GM12878 (cell line): ENCODE results near the gene GLT1D1. TPM values are rescaled to one million over a fixed set of nuclear protein-coding genes. Genes with fewer than 3 reads are reported as not detected.

Source experiments
- BCLAF1 ChIP-seq: fragments of 450-650 bp; IDR thresholded peaks from 2 replicates; pipeline ENCODE4 v1.6.1; 2017; ENCODE audit warnings: antibody characterized with exemption, mild to moderate bottlenecking, moderate library complexity
- CHD4 ChIP-seq: fragments of 200-600 bp; sonication (generic); IDR thresholded peaks from 2 replicates; pipeline ENCODE4 v1.6.1; 2016; ENCODE audit warnings: mild to moderate bottlenecking
- E4F1 ChIP-seq: fragments of 450-650 bp; IDR thresholded peaks from 2 replicates; pipeline ENCODE4 v1.6.1; 2018; ENCODE audit warnings: borderline replicate concordance, mild to moderate bottlenecking; ENCODE audit not compliant: partially characterized antibody
- ETV6 ChIP-seq, 2 experiments: fragments of 450-650 bp in 1 of 2; IDR thresholded peaks in 1 of 2; conservative IDR thresholded peaks in 1 of 2; 2 replicates each; pipeline ENCODE4 v1.6.1; 2014; ENCODE audit warnings: antibody characterized with exemption in 1 of 2, borderline replicate concordance in 1 of 2, low read depth in 1 of 2, mild to moderate bottlenecking in 1 of 2, moderate library complexity in 1 of 2
- FOXM1 ChIP-seq: IDR thresholded peaks from 2 replicates; pipeline ENCODE4 v1.6.1; 2012; ENCODE audit warnings: low read depth, mild to moderate bottlenecking, inconsistent platforms, low read length, moderate library complexity
- JUND ChIP-seq: IDR thresholded peaks from 2 replicates; pipeline ENCODE4 v1.6.1; 2012; ENCODE audit warnings: low read depth, mild to moderate bottlenecking, low read length, improper control_type of control experiment, moderate library complexity
- NR2C1 ChIP-seq: fragments of 450-650 bp; IDR thresholded peaks from 2 replicates; pipeline ENCODE4 v1.6.1; 2017; ENCODE audit warnings: antibody characterized with exemption, mild to moderate bottlenecking, moderate library complexity
- NR2F1 ChIP-seq: fragments of 450-650 bp; conservative IDR thresholded peaks from 2 replicates; pipeline ENCODE4 v1.6.1; 2017; ENCODE audit warnings: mild to moderate bottlenecking
- NRF1 ChIP-seq: conservative IDR thresholded peaks from 2 replicates; pipeline ENCODE4 v1.6.1; 2011; ENCODE audit warnings: mild to moderate bottlenecking, low read depth, low read length, improper control_type of control experiment
- PKNOX1 ChIP-seq: fragments of 450-650 bp; IDR thresholded peaks from 2 replicates; pipeline ENCODE4 v1.6.1; 2016; ENCODE audit warnings: mild to moderate bottlenecking
- RAD21 ChIP-seq: IDR thresholded peaks from 2 replicates; pipeline ENCODE4 v1.6.1; 2011; ENCODE audit warnings: mild to moderate bottlenecking, low read depth, low read length, moderate library complexity; ENCODE audit not compliant: insufficient read depth
- RELB ChIP-seq: fragments of 450-650 bp; IDR thresholded peaks from 2 replicates; pipeline ENCODE4 v1.6.1; 2017; ENCODE audit warnings: low read depth, mild to moderate bottlenecking, moderate library complexity
- SMAD5 ChIP-seq: IDR thresholded peaks from 2 replicates; pipeline ENCODE4 v1.6.1; 2016; ENCODE audit warnings: antibody characterized with exemption, low read depth
- TCF3 ChIP-seq: IDR thresholded peaks from 2 replicates; pipeline ENCODE4 v1.6.1; 2012; ENCODE audit warnings: low read depth, mild to moderate bottlenecking, low read length, borderline replicate concordance; ENCODE audit not compliant: insufficient read depth
- ZBTB4 ChIP-seq: fragments of 450-650 bp; formaldehyde crosslinking; IDR thresholded peaks from 2 replicates; pipeline ENCODE4 v1.4.0; 2022; ENCODE audit warnings: mild to moderate bottlenecking, moderate library complexity
- ZNF384 ChIP-seq: IDR thresholded peaks from 2 replicates; pipeline ENCODE4 v1.6.1; 2012; ENCODE audit warnings: low read depth, mild to moderate bottlenecking, low read length, improper control_type of control experiment, borderline replicate concordance
- polyA plus RNA-seq, 11 experiments: library from polyadenylated mRNA; depleted of rRNA in 4 of 11; unstranded in 6 of 11; stranded (reverse) in 5 of 11; fragments of >200 nt; fragmentation: Nextera tagmentation in 4 of 11; fragmentation: Illumina TruSeq in 1 of 11; extraction: Ambion mirVana in 4 of 11; extraction: Trizol in 1 of 11; gene quantifications; 1 replicate in 1 of 11; 2 replicates in 10 of 11; pipeline versions ENCODE4 v1.2.1 to v1.2.3, GENCODE V29; 2011 to 2016; ENCODE audit warnings: inconsistent platforms in 2 of 11, missing spikeins in 2 of 11, low read depth in 1 of 11
- total RNA-seq, 4 experiments: library from RNA; depleted of rRNA in 3 of 4; stranded (reverse); fragments of >200 nt in 3 of 4; fragmentation: Illumina TruSeq in 1 of 4; extraction: Trizol in 1 of 4; gene quantifications; 2 replicates each; pipeline versions ENCODE4 v1.2.1 to v1.2.3, GENCODE V29; 2013 to 2021

The GLT1D1 gene
- total and polyA plus RNA-seq, 10 of the 15 experiments (the other 5 are each of a cell fraction or from before 2014, with no cell fraction given): 0.42 to 62.8 (median 3.0) TPM

- TF ChIP-seq JUND (peak; percentile 89), SMAD5 (0 out of 2 replicates have a peak, but pooled peaks have one; percentile 52), PKNOX1 (peak; percentile 76), E4F1 (no peak), NRF1 (no peak), BCLAF1 (no peak), CHD4 (no peak), RELB (peak; percentile 90), ETV6 (conservative IDR thresholded peaks at IDR 0.05 in 1 of 2, IDR thresholded peaks at IDR 0.05 in 1 of 2; ENCODE audit: borderline replicate concordance in 1 of 2, low read depth in 1 of 2) (peak in 1 of 2 experiments; percentile 69; a peak in 2 of 4 replicates), RAD21 (peak; percentile 32; the same call in 1 of the 2 replicates), NR2C1 (no peak), ZNF384 (peak; percentile 2; the same call in 1 of the 2 replicates), ZBTB4 (CRISPR knock-in tag) (peak; percentile 25; the same call in 1 of the 2 replicates), FOXM1 (peak; percentile 83), TCF3 (peak; percentile 95), NR2F1 (peak; percentile 31)
Measured at GRCh38 chr12:128810182-128811127, 42.8 kb upstream of the GLT1D1 start (continued).
